NCI-H2196 (cell line): ENCODE results near the gene CD109.
"Not testable (repeated sequence)": the region's sequence is repeated elsewhere in the genome, so short reads cannot be mapped to it uniquely, and the experiment has no call there.

Source experiments
- DNase-seq: peaks from one replicate; lab custom pipeline; 2025; ENCODE audit not compliant: unreplicated experiment; lab: John Stamatoyannopoulos, UW

CD109 gene

DNA sequence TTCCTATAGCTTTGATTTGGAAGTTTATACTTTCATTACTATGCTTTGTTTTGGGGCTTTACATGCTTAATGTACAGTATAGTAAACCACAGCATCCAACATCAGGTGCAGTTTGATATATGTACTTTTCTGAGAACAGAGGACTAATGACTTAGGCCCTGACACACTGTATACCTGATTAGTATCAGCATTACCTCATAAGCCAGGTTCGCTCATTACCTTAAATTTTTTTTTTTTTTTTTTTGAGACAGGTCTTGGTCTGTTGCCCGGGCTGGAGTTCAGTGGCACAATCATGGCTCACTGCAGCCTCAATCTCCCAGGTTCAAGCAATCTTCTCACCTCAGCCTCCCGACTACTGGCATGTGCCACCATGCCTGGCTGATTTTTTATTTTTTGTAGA lies 28.4 kb downstream of the CD109 start:
- DNase-seq: no peak

DNA sequence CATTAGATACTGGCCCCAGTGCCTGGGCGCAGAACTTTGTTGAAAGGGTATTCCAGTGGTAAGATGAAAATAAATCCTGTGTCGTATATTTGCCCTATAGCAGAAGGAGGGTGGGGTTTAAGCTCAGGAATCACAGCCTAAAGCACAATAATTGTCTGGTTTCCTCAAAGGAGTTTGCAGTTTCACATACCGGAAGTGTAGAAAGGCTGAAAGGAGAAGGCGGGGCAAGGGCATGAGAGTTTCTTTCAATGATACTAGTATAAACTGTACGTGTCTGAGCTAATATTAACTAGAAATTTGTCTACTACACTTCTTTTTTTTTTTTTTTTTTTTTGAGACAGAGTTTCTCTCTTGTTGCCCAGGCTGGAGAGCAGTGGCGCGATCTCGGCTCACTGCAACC lies 29.2 kb downstream of the CD109 start:
- not testable (repeated sequence) for DNase-seq

DNA sequence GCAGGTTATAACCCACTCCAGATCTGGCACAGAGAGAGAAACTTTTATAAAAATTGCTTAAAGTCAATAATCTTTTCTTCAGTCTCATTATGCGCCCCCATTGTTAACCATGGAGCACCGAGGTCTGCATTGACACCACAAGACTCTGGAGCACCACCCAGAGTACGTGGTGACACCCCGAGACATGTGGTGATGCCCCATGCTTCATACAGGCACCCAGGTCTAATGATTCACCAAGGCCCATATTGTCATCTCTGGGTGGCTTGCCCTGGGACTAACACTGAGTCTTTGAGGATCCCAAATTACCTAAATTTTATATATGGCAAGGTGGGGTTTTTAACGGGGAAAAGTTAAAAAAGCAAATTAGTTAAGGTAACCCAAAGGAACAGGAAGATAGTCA lies 31.1 kb downstream of the CD109 start:
- DNase-seq: no peak

DNA sequence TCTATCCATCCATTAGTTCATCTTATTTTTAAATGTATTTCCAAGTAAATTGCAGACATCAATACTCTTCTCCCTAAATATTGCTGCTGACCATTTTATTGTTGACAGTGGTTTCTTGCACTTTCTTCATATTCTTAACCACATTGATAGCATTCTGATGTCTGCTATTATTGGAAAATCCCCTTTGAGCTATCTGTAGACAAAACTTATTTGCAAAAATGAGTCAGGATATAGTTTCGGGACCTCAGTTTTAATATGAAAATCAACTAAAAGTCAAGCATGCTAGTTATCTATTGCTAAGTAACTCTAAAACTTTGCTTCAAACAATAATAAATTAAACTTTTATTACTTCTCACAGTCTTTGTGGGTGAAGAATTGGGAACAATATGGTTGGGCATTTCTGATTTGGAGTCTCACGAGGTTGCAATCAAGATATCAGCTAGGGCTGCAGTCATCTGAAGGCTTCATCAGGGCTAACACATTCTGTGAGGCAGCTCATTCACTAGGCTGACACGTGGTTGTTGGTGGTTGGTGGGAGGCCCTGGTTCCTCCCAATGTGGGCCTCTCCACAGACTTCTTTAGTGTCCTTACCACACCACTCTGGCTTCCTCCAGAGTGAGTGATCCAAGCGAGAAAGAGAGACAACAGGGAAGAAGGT lies 32.7 kb downstream of the CD109 start:
- DNase-seq: no peak

DNA sequence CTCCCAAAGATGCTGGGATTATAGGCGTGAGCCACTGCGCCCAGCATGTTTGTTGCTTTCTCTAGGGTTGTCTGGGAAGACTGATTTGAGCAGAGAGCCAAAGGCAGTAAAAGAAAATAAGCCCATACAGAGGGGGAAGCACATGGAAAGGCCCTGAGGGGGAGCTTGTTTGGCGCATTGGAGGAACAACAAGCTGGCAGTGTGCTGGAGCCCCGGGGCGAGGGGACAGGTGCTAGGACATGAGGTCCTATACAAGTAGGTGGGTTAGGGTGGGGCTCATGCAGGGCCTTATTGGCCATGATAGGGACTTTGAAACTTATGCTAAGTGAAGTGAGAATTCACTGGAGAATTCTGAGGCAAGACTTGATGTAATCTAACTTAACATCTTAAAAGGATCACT lies 35.3 kb downstream of the CD109 start:
- no peak for DNase-seq

DNA sequence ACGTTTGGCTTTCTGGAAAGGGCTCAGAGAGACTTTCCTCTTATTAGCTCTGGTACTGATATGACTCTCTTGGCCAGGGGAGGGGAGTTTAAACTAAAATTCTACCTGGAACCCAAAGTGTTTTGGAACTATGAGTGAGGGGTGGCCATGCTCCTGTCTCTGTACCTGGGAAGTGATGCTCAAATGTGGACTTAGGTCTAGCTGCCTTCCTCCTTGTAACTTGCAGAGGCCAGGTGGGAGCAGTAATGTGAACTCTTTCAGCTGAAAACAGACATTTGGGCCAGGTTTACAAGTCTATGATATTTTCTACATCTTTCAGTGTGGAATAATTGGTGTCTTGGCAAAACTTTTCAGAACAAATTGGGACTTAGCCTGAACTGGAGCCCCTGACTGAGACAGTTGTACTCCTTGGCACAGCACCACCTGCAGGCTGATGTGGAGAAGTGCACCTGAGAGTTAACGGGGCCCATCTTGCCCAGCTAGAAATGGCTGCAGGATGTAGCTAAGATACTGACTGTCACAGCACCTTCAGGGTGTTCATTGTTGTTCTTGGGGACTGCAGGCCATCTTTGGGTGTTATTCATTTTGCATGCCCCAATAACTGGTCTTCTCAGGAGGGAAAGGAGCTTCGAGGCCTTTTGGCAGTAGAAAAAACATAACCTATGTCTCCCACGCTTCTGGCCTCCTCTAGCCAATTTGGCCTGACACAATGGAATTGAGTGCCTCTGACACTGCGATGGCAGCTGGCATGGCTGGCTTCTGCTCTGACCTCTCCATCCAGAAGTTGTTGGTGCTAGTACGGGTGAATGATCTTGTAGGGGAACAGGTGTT lies 37.1 kb downstream of the CD109 start:
- DNase-seq: peak; percentile 61

DNA sequence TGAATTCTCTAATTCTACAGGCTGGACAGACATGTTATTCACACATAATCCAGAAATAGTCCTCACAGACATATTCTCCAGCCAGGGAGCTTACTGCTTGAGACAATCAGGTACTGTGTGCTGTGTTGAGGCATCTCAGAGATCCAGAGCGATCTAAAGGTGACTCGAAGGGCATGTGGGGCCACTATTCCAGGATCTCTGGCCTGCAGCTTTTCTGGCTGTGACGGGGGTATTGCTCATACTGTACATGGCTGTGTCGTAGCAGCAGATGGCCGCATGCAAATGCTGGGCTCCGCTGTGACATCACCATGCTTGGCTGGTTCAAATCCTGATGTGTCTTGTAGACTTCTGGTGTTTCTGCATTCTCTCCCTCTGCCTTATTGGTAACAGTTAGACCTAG lies 37.8 kb downstream of the CD109 start:
- no peak for DNase-seq

DNA sequence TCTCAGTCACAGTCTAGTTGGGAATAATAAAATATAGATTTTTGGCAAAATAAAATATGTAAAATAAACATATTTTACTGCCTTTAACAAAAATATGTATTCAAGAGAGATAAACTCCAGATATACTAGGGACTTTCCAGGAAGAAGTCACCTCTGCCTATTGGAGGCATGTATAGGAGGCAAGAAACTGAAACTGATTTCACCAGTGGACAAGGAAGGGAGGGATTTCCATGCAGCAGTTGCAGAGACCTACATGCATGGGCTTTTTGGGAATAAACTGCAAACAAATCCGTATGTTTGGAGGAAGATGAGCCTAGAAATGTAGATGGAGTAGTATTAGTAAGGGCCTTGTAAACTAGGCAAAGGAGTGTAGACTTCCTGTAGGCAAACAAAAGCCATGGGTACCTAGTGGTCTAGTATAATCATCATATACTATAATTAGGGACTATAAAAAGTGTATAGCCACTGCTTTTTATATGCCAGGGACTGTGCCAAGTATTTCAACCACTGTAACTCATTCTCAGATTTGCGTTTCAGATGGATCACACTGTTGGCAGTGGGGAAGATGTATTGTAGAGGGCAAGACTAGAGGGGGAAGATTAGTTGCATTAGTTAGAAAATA lies 38.9 kb downstream of the CD109 start:
- DNase-seq: no peak

DNA sequence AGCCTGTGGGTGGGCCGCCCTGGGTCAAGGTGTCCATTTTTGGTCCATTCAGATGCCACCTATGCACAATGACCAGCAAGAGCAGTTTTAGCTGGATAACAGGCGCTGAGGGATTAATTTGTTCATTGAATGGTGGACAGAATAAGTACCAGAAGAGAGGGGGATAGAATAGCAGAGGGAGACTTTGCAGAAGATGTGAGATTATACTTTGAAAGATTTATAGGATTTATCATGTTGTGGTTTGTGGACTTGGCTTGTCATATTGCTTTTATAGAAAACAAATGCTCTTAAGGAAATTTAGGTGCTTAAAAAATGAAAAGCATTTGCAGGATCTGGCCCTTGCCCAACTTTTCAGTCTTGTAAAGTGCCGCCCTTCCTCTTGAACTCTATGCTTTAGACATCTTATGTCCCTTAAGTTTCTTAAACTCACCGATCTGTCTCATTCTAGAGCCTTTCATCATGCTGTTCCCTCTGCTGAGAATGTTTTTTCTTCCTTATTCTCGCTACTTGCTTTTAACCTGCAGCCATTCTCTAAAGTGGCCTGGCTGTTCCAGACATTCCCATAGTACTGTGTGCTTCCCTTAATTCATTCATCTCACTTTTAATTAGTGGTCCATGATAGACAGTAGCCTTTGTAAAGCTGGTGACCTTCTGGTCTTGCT lies 42.5 kb downstream of the CD109 start:
- no peak for DNase-seq

DNA sequence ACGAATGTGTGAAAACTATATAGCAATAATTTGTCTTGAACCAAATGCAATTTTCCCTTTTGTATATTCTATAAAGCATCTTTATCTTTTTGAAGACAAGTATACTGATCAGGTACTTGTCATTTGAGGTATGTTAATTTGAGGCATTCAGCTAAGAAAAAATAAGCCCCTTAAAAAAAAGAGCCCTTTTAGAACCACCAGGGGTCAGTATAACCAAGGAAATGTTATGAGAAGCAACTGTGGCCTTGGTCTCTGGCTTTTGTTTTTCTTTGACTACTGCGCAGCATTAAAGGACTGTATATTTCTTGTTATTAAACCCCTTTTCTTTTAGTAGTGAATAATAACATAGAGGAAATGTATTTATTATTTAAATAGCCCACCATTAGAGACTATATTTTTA lies 43.1 kb downstream of the CD109 start:
- peak; percentile 56 for DNase-seq

DNA sequence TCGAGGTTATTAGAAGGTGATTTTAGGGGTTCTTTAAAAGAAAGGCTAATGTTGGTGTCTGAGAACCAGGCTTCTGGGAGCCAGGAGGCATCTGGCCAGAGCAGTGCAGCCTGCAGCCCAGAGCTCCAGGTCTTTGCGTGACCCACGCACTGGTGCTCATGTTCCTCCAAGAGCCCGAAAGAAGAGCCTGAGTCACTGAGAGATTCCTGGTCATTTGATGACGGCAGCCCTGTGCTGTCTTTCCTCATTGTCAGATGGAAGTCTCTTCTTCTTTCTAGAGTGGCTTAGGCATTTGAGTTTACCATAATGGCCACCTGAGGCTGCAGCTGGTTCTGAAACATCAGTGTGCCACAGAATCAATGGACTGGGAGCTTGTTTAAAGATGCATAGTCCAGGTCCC lies 46.4 kb downstream of the CD109 start:
- DNase-seq: no peak

DNA sequence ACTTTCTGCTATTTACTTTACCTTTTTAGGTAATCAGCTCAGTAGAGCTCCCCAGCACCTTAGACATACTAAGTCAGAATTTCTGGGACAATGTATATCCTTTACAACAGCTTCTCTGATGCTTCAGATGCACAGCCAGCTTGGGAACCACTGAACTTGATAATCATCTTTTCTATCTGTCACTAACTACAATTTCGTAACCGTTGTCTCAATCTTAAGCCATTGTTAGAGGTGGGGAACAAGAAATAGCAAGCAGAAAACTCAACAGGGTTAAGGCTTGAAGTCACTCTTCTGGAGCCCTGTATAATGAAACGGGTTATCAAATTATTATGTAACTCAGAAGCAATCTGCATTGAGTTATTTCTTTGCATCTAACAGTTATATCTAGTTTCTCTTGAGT lies 47.1 kb downstream of the CD109 start:
- no peak for DNase-seq

DNA sequence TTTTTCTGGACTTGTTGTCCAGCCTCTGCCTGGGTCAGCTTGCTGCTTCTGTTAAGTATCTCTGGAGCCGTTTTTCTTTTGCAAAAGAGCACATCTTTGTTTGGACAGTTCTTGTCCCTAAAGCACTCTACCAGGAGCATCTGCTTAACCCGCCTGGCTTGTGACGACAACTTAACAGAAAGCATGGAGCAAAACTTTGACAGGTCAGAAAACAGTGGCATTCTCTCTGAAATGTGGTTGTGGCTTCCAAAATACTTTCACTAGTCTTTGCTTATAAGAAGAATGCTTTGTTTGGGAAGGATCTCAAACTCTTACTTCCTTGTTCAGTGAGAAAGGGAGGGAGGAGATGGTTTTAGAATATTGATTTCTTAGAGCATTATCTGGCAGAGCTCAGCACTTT lies 47.6 kb downstream of the CD109 start:
- no peak for DNase-seq

DNA sequence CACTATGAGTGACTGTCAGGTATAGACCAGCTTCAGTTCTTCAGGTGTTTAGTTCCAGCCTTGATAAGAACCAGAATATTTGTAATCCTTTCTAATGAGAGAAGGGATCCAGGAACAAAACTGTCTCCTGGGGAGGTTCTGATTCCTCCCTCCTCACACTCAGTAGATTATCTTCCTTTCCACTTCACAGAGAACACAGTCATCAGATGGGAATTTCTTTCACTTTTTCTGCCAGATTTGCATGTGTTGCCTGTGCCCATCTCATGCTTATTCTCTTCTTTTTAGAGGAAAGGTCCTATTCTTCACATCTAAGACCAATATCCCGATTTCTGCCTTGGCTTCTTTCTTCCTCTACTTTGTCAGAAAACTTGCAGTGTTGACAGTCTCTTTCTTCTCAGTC lies 50.8 kb downstream of the CD109 start:
- no peak for DNase-seq

DNA sequence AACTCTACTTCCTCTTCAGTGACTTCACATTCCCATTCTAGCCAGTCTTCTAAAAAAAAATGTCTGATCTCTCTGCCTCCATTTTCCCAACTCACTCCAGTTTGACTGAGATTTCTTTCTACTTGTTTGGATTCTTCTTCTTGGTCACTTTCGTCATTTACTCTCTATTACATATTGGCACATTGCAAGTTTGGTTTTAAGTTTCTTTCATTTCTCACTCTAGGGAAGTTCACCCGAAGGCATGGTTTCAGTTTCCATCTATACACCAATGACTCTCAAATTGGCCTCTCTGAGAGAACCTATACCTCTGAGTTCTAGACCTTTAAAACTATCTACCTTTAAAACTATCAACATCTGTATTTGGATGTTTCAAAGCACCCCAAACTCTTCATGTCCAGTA lies 51.3 kb downstream of the CD109 start:
- no peak for DNase-seq

DNA sequence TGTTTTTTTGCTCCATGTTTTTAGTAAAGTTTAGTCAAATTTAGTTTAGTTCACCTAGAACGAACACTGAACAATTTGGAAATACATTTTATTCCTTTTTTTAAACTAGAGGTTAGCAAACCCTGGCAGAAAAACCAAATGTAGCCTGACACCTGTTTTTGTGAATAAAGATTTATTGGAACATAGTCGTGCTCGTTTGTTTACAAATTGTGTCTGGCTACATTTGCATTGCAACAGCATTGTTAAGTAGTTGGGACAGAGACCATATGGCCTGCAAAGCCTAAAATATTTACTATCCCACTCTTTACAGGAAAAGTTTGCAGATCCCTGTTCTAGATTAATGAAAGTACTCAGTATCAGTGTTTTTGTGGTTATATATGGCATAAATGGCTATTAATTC lies 56.9 kb downstream of the CD109 start:
- DNase-seq: no peak

DNA sequence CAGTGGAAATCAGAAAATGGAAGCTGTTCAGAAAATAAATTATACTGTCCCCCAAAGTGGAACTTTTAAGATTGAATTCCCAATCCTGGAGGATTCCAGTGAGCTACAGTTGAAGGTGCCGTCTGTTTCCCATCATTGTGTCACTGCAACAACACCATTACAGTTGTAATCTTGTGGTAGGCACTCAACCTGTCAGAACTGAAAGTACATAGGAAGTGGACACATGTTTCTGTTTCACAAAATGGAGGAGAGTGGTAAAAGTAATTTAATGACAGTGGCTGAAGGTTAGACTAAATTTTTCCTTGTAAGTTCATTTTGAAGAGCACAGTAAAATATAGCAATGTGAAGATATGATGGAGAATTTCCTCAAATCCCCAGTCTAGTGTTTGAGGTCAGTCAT lies 70.0 kb downstream of the CD109 start:
- no peak for DNase-seq

DNA sequence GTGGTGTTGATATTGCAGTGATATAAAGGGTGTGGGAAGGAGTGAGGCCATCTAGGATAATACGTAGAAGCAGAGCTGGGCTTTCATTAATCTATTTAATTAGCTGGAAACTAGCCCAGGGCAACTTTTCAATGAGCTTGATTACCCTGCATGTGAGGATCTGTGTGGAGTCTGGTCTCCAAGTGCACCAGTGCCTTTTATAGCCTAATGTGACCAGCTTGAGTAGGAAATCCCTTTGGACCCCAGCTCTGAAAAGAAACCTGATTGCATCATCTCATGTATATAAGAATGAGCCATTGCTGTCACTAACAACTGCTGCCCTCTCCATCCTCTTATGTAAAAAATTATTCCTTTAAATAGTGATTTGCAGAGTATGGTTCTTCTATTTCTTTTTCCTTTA lies 72.6 kb downstream of the CD109 start:
- DNase-seq: no peak

DNA sequence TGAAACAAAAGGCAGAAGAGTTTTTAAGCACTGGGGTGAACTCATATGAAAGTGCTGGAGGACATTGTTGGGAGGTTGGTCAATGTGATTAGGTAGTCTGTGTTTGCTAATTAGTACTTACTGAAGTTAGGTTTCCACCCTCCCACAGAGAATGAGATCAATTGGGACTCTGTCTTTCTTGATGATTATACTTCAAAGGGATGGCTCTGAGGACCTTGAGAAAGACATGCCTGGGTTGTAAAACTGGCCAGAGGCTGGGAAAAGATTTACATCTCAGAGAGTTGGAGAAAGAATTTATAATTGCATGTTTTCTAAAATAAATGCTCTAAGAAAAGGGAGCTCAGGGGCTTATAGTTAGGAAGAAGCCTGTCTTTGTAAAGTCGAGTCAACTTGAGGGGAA lies 74.0 kb downstream of the CD109 start:
- no peak for DNase-seq

DNA sequence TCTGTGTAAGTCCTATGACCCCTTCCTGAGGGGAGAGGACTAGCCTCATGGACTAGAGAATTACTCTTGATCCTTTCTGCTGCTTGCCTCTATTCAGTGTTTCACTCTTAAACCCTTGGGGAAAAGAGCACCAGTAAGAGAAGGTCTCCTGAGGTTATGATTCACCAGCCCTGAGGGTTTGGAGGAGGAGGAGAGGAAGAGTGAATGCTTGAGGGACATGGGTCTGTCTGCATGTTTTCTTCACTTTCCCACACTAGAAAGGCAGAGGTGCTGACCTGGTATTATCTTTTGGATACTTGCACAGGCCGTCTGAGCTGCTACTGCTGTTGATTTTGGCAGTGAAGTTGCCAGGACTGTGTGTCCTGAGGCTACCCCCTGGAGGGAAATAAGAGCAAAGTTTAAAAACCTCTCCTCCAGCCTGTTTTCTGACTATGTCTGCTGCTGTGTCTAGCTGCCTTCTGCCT lies 78.3 kb downstream of the CD109 start:
- DNase-seq: no peak

DNA sequence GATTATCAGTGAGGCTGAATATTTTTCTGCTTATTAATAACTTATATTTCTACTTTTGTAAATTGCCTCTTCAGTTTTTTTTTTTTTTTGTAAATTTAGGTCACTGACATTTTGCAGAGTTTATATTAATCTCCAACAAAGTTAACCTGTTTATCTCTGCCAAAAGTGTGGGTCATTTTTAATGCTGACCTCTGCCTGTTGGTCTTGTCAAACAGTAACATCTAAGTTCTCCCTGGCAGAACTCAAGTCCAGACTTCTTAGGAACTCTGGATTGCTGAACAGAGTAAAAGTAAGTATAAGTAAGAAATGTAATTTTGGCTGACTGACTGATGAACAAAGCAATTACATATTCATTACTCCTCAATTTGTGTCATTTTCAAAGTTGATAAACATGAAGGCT lies 83.9 kb downstream of the CD109 start:
- no peak for DNase-seq

DNA sequence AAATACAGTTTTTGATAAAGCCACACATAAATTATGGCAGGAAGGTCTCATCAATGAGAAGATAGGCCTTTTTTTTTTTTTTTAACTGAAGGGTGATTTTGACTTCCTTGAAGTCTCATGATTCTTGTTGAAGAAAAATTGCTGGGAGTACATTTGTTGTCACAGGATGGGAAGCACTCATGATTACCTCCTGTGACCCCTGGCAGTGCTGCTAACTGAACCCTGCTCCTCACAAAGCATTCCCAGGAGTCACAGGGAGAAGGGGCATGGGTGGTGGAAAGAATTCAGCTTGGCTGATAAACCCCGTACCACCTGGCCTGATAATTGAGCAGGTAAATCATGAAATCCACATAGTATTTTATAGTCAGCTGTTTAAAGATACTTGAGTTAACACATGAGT lies 86.9 kb downstream of the CD109 start:
- DNase-seq: no peak
